ENCODE measurements around the gene PLCB2.

PLCB2 gene

DNA sequence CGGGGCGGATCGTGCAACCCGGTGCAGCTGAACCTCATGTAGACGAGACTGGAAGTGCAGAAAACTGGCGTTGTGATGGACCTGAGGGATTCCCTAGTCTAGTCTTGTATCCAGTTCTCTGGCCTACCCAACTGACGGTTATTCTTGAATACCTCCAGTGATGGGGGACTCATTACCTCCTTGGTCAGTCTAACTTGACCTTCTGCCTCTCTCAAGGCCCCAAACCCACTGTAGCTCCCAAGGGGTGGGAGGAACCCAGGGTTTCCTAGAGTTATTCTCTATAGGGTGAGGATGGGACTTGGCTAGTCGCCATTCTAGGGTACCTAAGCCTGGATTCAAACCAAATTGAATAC lies 57.5 kb downstream of the PLCB2 start:
- no peak for DNase-seq
- H3K36me3 ChIP-seq = no peaks in the 10 kb centered on the region
- TF ChIP-seq, protein P1, sequence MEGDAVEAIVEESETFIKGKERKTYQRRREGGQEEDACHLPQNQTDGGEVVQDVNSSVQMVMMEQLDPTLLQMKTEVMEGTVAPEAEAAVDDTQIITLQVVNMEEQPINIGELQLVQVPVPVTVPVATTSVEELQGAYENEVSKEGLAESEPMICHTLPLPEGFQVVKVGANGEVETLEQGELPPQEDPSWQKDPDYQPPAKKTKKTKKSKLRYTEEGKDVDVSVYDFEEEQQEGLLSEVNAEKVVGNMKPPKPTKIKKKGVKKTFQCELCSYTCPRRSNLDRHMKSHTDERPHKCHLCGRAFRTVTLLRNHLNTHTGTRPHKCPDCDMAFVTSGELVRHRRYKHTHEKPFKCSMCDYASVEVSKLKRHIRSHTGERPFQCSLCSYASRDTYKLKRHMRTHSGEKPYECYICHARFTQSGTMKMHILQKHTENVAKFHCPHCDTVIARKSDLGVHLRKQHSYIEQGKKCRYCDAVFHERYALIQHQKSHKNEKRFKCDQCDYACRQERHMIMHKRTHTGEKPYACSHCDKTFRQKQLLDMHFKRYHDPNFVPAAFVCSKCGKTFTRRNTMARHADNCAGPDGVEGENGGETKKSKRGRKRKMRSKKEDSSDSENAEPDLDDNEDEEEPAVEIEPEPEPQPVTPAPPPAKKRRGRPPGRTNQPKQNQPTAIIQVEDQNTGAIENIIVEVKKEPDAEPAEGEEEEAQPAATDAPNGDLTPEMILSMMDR (IDR thresholded peaks at IDR 0.05; ENCODE audit: low read depth, low read length) = no peak
- no peak overlapping the region for H3K4me3 ChIP-seq (ENCODE audit: low read depth, low read length)
- H3K27me3 ChIP-seq (ENCODE audit: insufficient read depth, low read depth, severe bottlenecking) = no peaks in the 10 kb centered on the region
- H3K27ac ChIP-seq = no peak overlapping the region
- H3K9me3 ChIP-seq (ENCODE audit: severe bottlenecking) = no peaks in the 10 kb centered on the region

DNA sequence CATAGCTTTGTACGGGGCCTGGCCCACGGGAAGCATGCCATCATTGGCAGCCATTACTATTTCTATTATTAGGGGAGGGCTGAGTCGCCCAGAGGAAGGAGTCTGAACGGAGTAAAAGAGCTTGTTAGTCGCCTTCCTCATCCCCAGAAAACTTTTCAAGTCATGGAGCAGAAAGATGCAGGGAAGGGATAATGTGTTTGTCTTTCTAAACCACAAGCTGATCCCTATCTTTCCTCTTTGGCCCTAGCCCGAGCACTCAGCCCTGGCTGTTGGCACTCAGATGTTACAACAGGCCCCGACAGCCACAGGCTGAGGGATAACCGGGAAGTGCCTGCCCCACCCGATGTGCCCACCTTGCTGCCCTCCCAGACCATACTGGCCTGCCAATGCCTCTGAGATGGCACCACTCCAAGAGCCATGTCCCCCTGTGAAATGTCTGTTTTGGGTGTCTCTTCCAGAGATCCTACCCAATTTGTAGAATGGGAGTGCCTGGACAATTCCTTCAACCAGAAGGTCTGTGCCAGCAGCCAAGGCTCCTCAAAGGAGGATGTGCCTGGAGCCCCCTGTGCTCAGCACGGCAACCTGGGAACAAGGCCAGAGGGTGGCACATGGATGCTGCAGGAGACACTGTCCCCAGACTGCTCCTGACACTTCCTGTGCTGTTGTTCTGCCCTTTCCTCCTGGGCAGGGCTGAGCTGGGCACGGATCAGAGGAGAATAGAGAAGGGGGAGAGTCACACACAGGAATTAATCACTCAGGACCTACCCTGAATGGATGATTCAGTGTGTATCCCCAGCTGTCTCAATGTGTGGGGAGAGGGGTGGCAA lies 58.0 kb downstream of the PLCB2 start:
- Histone ChIP-seq H3K4me3 (ENCODE audit: low read depth, low read length) (no peak overlapping the region), H3K27ac (no peak overlapping the region), H3K36me3 (no peaks in the 10 kb centered on the region), H3K9me3 (ENCODE audit: severe bottlenecking) (no peaks in the 10 kb centered on the region), H3K27me3 (ENCODE audit: insufficient read depth, low read depth, severe bottlenecking) (no peaks in the 10 kb centered on the region)
- TF ChIP-seq, protein P1 (IDR thresholded peaks at IDR 0.05; ENCODE audit: low read depth, low read length) = no peak
- DNase-seq = no peak

DNA sequence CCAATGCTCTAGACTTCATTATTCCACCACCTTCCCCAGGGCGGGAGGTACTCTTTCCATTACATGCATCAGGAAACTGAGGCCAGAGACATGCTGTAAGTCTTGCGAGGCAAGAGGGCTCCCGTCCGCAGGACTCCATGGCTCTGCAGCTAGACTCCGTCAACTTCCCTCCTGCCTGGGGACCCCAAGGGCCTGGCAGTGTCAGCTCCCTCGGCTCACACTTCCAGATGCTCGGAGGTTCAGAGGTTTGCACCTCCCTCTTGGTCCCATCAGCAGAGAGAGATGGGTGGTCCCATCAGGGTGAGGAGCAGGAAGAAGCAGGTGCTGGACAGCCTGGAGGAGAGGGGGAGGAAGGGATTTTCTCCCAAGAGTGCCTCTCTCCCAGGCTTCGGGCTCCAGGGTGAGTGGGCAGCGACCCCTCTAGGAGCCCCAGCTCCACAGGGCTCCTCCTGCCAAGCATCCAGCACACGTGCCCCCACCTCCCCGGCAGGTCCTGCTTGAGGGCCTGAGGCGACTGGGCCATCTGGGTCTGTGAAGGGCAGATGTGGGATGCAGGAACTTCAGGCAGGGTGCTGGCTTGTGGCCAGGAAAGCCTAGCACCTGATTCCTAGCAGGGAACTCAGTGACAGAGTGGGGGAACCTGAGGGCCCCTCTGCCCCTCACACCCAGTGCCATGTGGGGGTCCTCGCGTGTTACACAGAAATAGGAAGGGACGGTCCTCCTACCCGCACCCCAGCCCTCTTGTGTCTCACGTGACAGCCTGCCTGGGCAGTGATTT lies 59.5 kb downstream of the PLCB2 start:
- Histone ChIP-seq H3K27ac (no peak overlapping the region), H3K36me3 (no peaks in the 10 kb centered on the region), H3K4me3 (ENCODE audit: low read depth, low read length) (no peak overlapping the region), H3K9me3 (ENCODE audit: severe bottlenecking) (no peaks in the 10 kb centered on the region), H3K27me3 (ENCODE audit: insufficient read depth, low read depth, severe bottlenecking) (no peaks in the 10 kb centered on the region)
- TF ChIP-seq, protein P1 (IDR thresholded peaks at IDR 0.05; ENCODE audit: low read depth, low read length) = no peak
- DNase-seq = no peak

DNA sequence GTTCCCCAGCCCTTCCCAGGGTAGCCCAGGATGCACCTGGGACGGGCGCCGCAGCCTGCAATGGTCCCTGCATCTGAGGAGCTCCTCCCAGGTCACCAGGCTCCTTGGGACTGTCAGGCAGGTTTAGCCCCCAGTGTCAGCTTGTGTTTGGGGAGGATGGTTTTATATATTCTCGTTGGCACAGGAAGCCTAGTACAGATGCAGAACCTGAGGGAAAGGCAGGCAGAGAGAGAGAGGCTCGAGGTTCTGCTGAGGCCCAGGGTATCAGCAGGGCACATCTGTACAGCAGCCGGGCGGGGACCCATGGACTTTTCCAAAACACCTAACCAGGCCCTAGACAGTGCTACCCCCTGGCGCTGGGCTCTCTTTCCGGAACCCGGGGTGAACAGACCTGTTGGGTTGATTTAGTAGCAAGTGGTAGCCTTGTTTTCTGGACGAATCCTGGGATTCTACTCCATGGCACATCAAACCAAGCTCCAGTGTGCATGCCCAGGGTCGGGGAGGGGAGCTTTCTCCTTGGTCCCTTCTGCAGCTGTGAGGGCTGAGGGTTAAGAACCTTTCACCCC lies 60.2 kb downstream of the PLCB2 start:
- no peaks in the 10 kb centered on the region for H3K9me3 ChIP-seq (ENCODE audit: severe bottlenecking)
- no peaks in the 10 kb centered on the region for H3K27me3 ChIP-seq (ENCODE audit: insufficient read depth, low read depth, severe bottlenecking)

DNA sequence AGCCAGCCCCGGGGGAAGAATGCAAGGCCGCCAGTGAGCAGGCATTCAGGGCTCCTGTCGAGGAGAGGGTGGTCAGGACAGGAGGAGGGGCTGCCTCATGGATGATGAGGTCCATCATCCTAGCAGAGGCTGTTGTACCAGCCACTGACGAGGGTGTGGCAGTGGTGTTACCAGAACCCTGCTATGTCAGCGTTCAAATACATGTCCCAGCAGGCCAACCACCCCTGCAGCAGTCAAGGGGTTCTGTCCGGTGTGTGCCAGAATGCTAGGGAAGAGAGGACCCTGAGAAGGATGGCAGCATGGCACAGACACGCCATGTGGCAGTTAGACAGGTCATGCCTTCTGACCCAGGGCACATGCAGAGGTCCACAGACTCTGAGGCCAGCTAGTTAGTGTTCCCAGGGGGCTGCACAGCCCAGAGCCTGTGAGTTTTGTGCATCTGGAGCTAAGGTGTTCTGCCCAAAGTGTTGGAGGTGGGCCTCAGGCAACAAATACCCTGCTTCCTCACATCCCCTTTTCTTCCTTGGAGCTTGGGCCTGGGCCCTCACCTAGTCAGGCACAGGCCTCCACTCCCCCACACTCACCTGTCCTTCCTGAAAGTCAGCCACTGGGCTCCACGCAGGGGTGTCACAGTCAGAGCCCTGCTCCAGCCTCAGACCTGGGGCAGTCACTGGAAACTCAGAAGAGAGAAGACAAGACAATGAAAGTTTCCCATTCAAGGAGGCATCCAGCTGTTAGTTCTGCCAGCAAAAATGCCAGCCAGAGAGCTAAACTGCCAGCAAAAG lies 61.0 kb downstream of the PLCB2 start:
- no peak for DNase-seq
- H3K4me3 ChIP-seq (ENCODE audit: low read depth, low read length) = no peak overlapping the region
- TF ChIP-seq, protein P1 (IDR thresholded peaks at IDR 0.05; ENCODE audit: low read depth, low read length) = no peak
- H3K27me3 ChIP-seq (ENCODE audit: insufficient read depth, low read depth, severe bottlenecking) = no peaks in the 10 kb centered on the region
- H3K27ac ChIP-seq = no peak overlapping the region
- H3K9me3 ChIP-seq (ENCODE audit: severe bottlenecking) = no peaks in the 10 kb centered on the region
- no peaks in the 10 kb centered on the region for H3K36me3 ChIP-seq

More for the DNA sequence above, 60.2 kb downstream of the PLCB2 start:
- Histone ChIP-seq H3K4me3 (ENCODE audit: low read depth, low read length) (no peak overlapping the region), H3K36me3 (no peaks in the 10 kb centered on the region), H3K27ac (no peak overlapping the region)
- DNase-seq = no peak
- TF ChIP-seq, protein P1 (IDR thresholded peaks at IDR 0.05; ENCODE audit: low read depth, low read length) = no peak
